Bronchial epithelial cell (primary cell): ENCODE results near the gene NACC2. TPM values are rescaled to one million over a fixed set of nuclear protein-coding genes. Genes with fewer than 3 reads are reported as not detected.

Experiments
- DNase-seq: peaks from one replicate; pipeline ENCODE4 v3.0.0-alpha.2; 2010; ENCODE audit warnings: low read depth
- FAIRE-seq: peaks from 2 replicates; lab custom pipeline; 2011; peaks lifted over from hg19 to GRCh38; lab: Jason Lieb, UNC
- H3K27me3 ChIP-seq: 2 replicates; pipeline ENCODE4 v1.5.1; 2011; ENCODE audit warnings: low read length; ENCODE audit not compliant: control insufficient read depth, insufficient read depth
- H3K36me3 ChIP-seq: 2 replicates; pipeline ENCODE4 v1.5.1; 2011; ENCODE audit warnings: low read length; ENCODE audit not compliant: control insufficient read depth, insufficient read depth
- H3K4me3 ChIP-seq: 2 replicates; pipeline ENCODE4 v1.5.1; 2011; ENCODE audit warnings: mild to moderate bottlenecking, low read depth, low read length, control low read depth
- total RNA-seq: library from RNA; depleted of rRNA; stranded (reverse); fragments of >200 nt; gene quantifications from 2 replicates; pipeline ENCODE4 v1.2.1, GENCODE V29; 2014
- TF ChIP-seq, protein P1 (sequence below): IDR thresholded peaks from 2 replicates; pipeline ENCODE4 v1.5.1; 2011; ENCODE audit warnings: mild to moderate bottlenecking, moderate library complexity, low read length, control low read depth, inconsistent platforms; ENCODE audit not compliant: insufficient read depth, severe bottlenecking

Gene NACC2
- total RNA-seq, 1 donor from 2014 or later = 7.6 TPM

DNA sequence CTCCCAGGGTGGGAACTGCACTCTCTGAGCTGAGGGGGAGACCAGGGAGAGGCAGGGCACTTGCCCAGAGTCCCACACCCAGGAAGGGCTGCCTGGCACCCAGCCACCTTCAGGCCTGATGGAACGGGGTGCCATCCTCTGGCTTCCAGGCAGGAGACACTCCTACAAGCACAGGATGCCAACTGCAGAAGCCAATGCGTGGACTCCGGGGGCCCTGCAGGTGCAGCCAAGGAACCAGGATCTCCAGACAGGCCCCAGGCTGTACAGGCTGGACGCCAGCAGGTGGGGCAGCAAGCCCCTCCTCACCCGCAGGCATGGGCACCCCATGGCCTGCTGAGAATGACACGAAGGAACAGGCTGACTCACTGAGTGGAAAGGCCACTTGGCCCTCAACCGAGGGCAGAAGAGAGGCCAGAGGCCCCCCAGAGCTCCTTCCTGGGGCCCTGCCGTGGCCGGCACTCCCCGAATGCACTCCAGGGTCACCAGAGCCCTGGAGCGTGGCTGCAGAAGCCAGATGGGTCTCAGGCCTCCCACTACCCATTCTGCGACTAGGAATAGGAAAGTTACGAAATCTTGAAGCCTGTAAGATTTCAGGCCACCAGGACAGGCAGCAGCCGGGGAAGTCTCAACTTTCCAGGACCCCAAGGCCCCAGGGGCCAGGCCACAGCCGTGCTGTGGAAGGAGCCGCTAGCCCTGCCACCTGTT, 15.7 kb downstream of the NACC2 start:
- H3K36me3 ChIP-seq = peaks cover 8% of the 10 kb centered on the region
- FAIRE-seq (no peak), DNase-seq (no peak)
- H3K4me3 ChIP-seq = no peak overlapping the region
- TF ChIP-seq, protein P1, sequence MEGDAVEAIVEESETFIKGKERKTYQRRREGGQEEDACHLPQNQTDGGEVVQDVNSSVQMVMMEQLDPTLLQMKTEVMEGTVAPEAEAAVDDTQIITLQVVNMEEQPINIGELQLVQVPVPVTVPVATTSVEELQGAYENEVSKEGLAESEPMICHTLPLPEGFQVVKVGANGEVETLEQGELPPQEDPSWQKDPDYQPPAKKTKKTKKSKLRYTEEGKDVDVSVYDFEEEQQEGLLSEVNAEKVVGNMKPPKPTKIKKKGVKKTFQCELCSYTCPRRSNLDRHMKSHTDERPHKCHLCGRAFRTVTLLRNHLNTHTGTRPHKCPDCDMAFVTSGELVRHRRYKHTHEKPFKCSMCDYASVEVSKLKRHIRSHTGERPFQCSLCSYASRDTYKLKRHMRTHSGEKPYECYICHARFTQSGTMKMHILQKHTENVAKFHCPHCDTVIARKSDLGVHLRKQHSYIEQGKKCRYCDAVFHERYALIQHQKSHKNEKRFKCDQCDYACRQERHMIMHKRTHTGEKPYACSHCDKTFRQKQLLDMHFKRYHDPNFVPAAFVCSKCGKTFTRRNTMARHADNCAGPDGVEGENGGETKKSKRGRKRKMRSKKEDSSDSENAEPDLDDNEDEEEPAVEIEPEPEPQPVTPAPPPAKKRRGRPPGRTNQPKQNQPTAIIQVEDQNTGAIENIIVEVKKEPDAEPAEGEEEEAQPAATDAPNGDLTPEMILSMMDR = no peak
- no peaks in the 10 kb centered on the region for H3K27me3 ChIP-seq

DNA sequence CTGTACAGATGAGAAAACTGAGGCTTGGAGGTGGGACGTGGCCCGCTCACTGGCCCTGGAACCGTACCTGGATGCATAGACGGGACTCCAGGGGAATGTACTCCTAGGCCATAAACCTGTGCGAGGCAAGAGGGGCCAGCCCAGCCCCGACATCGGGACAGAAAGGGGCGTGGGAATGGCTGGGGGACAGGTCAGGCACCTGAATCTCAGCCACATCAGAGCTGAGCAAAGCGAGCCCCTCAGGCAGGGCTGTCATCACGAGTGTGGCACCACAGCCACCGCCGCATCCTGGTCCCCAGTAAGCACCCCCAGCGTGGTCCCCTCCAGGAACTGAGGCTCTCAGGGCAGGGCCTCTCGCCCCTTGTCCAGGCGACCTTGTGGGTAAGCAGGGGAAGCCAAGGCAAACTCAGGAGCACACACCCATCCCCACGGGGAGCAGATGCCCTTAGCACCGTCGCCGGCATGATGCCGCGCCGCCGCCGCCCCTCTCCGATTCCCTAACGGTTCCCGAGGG, 16.5 kb downstream of the NACC2 start:
- no peak for FAIRE-seq

DNA sequence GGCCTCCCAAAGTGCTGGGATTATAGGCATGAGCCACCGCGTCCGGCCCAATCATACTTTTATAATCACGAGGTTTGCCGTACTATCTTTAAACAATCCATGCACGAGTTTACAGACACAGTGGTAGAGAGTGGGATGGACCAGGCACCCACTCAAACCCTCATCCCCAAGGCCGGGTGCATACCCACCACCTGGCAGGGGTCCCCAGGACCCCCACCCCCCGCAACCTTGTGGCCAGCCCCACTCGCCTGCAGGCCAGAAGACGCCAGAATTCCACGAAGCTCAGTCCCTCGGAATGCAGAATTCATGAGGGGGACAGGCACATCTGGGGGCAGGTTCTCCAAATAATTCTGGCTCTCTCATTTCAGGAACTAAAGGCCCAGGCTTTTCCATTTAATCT, 17.1 kb downstream of the NACC2 start:
- no peak for FAIRE-seq
- H3K36me3 ChIP-seq = peaks cover 9% of the 10 kb centered on the region

More for the DNA sequence above, 16.5 kb downstream of the NACC2 start:
- no peak for DNase-seq
- Histone ChIP-seq H3K4me3 (no peak overlapping the region), H3K27me3 (no peaks in the 10 kb centered on the region), H3K36me3 (peaks cover 8% of the 10 kb centered on the region)
- TF ChIP-seq, protein P1 = no peak

DNA sequence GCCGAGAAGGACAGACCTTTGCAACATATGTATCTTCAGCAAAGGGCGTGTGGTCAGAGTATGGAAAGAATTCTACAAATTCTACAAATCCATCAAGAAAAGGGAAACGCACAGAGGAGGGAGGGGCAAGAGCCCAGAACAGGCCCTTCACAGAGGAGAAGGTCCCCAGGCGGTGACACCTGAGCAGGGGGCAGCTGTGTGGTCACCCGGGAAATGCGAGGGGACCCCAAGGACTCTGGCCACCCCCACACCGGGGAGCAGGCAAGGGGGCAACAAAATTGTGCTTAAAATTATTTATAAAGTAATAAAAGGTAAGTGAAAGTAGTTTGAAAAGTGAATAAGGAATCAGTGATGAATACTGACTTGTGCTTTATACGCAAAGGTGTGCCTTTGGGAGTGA, 17.6 kb downstream of the NACC2 start:
- DNase-seq = no peak
- H3K36me3 ChIP-seq = peaks cover 9% of the 10 kb centered on the region
- TF ChIP-seq, protein P1 = no peak
- no peak for FAIRE-seq
- H3K4me3 ChIP-seq = no peak overlapping the region
- H3K27me3 ChIP-seq = no peaks in the 10 kb centered on the region

More for the DNA sequence above, 17.1 kb downstream of the NACC2 start:
- no peak for DNase-seq
- Histone ChIP-seq H3K27me3 (no peaks in the 10 kb centered on the region), H3K4me3 (no peak overlapping the region)
- TF ChIP-seq, protein P1 = no peak

DNA sequence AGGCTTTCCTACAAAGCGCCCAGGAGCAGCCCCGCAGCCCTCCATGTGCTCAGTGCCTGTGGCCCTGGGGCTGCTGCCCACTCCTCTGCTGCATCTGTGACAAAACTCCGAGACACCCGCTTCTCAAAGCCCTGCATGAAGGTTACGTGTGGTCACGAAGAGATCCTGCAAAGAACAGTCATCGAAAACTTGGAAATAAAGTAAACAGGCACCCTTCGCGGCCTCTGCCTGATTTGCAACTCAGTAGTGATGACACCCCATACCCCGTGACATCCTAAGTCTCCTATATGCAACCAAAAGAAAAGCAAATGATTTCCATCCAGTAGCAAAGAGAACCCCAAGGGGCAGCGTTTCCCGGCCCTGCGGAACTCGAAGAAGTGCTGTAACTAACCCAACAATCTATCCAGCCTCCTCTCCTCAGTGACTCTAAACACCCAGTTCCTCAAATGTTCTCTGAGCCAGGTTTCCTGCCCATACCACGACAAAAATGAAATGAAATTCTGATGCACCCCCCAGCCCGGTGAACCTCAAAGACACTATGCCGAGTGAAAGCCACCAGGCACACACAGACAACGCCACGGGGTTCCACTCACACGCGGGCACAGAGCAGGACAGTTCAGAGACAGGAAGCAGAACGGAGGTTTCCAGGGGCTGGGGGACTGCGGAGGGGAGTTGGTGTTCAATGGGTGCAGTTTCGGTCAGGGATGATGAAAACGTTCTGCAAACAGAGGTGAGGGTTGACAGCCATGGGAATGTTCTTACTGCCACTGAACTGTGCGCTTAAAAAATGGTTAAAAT, 19.0 kb downstream of the NACC2 start:
- TF ChIP-seq, protein P1 = no peak
- FAIRE-seq (no peak), DNase-seq (no peak)
- no peak overlapping the region for H3K4me3 ChIP-seq
- no peaks in the 10 kb centered on the region for H3K27me3 ChIP-seq
- H3K36me3 ChIP-seq = peaks cover 9% of the 10 kb centered on the region
